ENCODE results near the gene LCOR.

The LCOR gene

DNA sequence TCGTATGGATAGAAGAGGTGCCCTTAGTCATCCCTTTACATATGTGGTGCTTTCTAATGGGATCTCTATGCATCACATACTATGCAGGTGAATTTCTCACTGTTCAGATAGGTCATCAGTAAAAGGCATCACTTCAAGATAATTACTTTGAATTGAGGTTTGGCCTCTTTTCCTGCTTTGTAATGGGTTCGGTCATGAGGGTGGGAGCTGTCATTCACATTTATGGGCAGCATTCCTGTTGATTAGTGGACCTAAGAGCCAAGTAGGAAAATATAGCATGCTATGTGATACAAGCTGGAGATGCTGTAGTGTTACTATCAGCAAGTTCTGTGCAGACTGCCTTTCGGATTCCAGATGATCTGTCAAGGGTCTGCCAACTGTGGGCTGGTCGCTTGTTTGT, 156.3 kb downstream of the LCOR start:
- DNase-seq, result no peak

DNA sequence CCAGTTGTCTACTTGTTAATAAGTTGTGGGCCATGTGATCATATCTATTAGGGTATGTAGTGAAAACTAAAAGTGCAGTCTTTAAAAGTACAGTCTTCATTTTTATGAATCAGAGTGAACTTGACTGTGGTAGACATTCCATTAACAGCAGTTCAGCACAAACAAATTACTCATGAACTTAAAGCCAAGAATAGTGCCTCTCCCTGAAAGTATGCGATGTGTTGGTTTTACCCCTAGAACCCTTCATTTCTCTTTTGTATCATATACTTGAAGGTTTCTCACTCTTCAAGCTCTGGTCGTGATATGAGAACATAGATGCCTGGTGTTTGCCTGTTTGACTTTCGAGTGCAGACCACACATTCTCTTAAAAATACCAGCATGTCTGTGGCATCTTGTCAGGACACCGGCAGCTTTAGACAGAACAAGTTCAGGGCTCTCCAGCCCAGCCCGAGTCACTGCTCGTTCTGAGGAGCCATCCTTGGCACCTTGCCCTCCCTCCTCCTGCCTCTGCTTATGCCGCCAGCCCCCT, 159.3 kb downstream of the LCOR start:
- DNase-seq, result peak; percentile 94

DNA sequence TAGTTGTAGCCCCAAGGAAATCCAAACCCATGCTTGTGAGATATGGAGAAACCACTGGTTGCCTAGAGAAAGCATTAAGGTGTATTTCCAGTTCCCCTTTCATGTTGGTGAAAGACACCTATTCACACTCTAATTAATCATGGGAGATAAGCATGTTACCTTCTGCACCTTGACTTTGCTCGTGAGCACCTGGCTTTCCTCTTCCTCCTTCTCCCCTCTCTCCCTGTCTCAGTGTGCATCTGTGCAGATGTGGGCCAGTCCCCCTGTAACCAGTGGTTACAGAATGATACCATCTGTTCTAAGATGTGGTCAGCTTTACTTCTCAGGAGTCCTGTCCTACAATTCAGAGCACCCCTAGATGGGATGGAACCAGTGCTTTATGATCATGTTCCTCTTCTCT, 160.6 kb downstream of the LCOR start:
- no peak for DNase-seq

DNA sequence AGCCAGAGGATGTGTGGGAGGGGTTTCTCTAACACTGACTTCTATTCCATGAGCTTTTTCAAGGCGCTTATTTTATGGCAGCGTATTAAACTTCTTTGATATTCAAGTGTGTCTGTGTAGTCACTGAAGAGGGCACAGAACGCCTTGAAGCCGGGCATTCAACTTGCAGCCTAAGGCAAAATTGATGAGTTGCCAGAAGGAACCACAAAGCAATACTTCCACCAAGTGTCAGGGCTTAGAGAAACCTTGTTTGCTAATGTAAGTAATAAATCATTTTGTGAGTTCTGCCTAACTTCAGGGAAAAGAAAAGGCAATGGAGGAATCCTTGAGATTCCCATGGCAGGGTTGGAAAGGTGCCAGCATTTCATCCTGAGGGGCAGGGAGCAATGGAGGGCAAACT, 163.8 kb downstream of the LCOR start:
- peak; percentile 51 for DNase-seq

DNA sequence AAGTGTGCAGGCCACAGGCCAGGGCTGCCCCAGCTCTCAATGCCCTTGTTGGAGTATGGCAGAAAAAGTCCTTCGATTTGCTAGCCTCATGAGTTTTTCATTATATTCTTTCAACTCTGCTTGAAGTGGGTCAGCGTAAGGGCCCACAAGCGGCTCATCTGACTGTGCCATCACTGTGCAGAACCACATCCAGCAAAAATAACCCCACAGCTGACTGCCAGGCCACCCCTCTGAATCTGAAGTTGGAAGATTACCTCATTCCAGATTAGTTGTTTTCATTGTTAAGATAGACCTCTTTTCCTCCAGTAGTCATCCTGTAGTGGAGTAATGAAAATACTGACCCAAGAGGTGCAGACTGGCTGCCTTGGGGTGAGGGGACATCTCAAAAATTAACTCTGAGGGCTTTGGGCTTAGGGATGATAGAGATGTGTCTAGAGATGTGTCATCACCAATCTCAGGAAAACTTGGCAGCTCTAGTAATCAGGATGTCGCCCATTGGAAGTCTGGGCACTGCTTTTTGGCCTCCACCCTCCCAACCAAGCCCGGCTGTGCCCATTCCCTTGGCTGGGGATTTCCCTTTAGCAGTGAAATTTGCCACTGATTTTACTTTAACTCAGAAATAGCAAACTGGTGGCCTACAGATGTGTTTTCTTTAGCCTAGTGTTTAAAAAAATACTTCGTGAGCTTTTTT, 164.3 kb downstream of the LCOR start:
- peak; percentile 21 for DNase-seq

DNA sequence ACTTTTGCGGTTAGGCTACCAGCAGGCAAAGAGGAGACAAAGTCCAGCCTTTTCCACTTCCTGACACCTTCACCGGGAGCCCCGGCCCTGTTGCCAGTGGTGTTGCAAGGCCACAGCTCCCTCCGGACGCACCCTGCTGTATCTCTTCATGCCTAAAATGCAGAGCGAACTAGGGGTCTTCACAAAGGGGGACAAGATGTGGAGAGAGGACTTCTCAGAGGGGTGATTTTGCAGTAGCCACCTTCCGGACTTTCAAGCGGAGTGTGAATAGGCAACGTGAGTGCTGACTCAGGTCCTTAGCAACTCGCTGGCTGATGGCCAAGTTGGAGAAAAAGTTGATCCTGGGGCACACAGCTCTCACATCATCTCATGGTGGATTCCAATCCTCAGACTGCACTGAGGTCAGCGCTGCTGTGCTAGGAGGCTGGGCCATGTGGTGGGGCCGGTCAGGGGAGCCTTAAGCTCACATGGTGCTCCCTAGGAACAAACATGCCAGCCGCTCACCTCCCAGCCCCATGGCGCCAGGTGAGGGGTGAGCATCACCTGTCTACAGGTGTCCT, 166.3 kb downstream of the LCOR start:
- DNase-seq, result peak; percentile 58

DNA sequence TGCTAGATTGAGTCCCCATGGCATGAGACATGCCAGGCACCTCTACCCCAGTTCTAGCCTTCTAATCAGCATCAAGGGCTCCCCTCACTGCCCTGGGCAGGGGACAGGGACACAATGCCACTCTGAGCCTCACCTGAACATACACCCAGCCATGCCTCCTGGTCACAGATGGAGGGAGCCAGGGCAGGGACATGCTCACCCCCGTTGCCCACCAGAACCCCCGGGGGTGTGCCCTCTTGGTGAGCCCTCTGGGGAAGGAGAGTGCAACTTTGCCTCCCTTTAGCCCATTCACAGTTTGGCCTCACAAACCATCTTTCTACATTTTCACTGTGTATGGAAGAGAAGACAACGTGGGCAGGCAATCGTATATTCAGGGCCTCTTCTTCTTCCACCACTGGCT, 167.2 kb downstream of the LCOR start:
- DNase-seq, result no peak

DNA sequence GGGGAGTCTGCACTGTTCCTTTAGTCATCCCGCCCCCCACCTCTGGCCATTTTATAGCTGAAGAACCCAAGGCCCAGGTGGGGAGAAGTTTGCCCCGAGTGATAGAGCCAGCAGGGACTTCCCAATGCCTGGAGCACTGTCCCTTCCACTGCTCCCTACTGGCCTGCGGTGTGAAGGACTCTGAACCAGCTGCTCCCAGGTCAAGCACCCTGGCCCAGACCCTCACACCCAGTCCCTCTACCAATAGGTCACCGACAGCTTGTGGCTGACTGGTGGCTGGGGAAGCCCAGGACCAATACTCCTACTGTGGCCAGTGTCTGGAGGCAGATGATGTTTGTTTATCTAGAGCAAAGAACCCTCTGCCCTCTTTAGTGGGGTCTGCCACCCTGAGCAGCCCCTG, 167.9 kb downstream of the LCOR start:
- no peak for DNase-seq

DNA sequence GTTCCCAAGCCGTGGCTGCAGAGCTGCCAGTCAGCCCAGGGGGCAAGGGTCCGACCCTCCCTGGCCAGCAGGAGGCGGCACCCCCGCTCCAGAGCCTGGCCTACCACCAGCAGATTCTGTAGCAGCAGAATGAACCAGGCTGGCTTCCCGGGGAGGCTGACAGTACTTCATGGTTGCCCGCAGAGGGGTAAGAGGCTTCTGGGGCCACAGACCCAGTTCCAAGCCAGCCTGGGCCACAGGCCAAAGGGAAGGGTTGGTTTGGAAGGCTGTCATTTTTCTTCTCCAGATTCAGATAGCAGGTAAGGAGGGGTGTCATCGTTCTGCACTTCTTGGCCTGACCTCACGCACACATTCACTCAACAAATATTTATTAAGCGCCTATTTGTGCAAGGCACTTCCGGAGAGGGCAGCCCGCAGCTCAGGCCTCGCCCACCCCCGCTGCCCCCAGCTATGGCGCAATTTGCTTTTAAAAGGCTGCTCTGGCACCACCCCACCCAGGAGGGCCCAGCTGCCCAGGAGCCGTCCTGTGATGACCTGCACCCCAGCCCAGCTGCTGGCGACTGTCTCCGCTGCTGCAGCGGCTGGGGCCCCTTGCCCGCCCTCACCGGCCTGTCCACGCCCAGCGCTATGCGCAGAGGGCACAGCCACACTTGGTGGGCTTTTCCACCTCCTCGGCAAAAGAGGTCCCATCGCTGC, 168.5 kb downstream of the LCOR start:
- DNase-seq, result no peak

DNA sequence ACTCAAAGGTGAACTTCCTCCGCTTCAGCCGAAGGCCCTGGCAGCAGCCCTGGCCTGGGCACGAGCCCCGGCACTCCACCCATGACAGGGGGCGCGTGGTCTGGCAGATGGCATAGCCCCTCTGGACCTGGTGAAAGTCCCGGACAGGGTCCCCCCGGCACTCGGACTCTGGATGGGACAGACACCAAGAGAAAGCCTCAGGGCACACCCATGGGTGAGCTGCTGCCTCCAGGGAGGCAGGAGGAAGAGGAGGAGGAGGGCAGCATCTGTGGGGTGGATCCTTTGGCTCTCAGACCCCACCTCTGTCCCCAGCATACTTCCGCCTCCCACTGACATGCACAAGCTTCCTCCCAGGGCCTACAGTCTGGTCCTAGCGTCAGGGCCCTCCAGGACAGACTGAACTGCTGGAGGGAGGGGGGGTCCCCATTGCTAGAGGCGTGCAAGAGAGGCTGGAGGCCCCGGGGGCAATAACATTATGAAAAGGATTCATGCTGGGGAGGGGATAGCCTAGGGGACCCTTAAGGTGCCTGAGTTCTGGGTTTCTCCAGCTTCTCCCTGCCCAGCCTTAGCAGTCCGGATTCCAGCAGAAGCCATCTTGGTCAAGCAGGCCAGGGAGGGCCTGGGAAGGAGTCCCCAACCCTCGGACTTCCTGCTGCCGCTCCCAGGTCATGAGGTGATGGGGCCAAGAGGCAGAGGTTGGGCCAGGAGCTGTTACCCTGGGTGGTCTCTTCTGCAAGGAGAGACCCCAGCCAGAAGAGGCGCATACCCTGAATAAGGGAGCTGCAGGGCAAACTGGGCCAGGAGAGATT, 169.3 kb downstream of the LCOR start:
- DNase-seq, result no peak

DNA sequence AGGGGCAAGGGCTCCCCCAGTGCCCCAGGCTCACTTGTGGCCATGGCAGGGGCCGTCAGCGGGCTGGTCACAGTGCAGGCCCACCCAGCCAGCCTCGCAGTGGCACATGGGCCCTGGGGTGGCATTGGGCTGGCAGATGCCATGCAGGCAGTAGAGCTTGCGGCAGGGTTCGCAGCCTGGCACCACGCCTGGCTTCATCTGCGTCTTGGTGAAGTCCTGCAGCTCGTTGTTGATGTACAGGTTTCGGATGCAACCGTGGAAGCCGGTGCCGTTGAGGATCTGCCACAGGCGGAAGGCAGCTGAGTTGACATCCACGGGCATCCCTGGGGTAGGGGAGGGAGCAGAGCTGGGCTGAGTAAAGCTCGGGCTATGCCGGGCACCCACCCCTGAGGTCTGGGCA, 170.6 kb downstream of the LCOR start:
- DNase-seq, result no peak

DNA sequence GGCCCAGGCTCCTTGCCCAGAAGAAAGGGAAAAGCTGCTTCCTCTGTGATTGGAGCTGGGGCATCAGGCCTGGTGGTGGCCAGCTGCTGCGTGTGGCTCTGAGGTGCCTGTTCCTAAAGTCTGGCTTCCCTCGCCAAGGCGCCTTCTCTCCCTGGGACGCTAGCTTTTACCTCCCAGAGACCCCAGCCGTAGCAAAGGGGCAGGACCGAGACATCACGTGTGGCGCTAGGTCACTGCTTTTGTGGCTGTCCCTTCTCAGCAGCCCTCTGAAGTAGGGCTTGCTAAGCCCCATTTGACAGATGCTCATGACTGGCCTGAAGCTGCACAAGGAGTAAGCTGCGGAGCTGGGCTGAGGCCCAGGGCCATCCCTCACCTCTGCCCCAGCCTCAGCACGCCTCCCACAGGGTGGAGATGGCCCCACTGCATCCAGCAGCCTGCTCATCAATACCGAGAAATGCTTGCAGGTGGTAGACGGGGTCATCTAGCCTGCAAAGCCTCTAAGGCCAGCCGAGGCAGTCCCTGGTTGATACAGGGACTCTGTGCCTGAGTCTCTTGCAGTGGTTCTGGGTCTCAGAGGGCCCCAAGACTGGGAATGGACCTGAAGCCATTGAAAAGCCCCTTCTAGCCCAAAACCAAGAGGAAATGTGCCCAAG, 171.2 kb downstream of the LCOR start:
- no peak for DNase-seq

DNA sequence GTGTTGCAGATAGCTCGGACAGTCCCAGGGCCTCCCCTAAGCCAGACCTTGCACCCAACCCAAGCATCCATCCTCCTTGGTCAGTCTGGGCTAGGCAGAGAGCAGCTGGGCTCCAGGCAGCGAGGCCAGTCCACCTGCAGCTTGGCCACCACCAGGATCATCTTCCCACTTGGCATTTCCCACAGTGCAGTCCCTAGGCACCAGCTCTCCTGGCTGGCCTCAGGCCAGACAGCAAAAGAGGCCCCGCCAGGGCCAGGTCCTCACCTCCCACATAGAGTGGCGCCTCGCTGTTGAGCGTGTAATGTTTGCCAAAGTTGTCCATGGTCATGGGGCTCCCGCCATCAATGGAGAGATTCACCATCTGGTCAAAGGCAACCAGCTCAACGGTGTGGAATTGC, 171.7 kb downstream of the LCOR start:
- no peak for DNase-seq

DNA sequence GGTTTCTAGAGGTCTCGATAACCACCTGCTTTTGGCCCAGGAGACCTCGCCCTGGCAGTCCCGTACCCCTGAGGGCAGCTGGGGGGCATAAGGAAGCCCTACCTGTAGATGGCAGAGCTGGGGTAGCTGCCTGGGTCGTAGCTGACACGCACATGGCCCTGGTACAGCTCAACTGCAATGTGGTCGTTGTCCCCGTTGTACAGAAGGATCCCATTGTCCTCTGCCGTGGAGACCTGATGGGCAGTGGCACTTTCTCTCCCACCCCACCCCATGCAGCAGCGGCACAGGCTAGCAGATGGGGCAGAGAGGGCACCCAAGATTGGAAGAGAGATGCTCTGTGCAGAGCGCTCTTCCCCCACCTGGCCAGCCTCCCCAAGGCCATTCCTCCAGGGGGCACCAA, 172.5 kb downstream of the LCOR start:
- DNase-seq, result no peak

DNA sequence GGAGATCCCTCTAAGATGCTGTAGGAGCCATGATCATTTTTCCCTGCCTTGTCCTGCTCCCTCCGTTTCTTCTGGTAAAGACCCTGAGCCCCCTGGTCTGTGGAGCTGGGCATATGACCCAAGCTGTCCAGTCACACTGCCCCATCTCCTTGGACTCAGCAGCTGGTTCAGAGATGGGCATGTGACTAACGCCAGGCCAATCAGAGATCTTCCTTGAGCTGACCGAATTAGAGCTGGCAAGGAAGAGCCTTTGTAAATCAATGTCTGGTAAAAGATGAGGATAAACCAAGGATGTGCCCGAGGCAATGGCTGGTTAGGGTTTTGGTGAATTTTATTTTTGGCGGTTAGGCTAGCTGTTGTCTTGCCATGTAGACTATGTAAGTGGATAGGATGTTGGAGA, 173.3 kb downstream of the LCOR start:
- DNase-seq, result no peak

DNA sequence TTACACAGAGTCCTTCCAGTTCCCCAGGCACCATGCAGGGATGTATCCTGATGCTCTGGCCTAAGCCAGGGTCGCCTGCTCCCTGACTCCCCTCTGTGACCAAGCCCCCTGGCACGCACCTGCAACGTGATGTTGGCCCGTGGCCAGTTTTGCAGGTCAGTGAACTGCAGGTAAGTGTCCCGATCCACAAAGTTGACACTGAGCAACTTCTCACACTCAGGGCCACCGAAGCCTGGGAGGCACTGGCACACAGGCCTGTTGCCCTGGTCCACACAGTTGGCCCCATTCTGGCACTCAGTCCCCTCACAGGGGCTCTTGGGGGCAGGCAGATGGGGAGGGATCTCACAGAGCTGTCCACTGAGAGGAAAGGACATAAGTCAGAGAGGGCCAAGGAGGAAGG, 174.3 kb downstream of the LCOR start:
- DNase-seq, result no peak

DNA sequence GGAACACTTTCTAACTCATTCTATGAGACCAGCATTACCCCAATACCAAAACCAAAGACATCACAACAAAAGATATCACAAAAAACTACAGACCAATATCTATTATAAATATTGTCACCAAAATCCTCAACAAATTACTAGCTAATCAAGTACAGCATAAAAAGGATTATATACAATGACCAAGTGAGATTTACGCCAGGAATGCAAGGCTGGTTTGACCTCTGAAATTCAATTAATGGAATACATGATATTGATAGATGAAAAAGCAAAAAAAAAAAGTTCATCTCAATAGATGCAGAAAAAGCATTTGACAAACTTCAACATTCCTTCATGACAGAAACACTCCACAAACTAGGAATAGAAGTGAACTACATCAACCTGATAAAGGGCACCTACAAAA, 175.3 kb downstream of the LCOR start:
- DNase-seq, result no peak

DNA sequence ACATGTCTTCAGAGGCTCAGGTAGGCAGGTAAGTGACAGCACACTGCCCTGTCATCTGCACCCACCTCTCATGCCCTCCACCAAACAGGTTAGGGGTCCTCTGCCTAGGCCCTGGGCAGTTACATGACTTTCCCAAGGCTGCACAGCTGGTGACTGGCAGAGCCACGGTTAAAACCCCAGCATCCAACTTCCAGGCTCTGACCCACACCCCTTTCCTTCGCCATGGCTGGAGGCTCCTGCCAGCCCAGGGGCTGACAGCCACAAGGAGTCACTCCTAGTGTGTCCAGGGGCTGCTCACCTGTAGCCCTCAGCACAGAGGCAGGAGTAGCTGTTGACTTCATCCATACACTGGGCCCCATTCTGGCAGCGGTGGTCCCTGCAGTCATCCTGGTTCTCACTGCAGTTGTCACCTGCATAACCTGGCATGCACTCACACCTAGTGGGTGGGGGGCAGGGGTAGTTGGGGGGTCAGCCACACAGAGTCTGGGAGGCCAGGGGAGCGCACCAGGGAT, 178.7 kb downstream of the LCOR start:
- no peak for DNase-seq

DNA sequence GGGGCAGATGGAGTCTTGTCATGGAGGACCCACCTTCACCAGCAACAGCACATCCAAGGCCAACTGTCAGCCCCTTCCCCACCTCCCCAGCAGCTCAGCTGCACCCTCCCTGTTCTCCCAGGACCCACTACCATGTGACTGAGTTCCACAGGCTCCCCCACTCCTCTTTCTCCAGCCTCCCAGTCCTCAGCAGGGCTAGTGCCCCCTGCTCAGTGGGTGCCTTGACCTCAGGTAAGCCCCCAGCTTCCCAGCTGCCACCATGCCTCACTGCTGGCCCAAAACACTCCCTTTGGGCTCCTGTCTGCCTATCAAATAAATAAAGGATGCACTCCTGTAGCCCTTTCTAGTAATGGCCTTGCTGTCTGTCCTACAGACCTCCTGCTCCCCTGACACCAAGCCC, 179.3 kb downstream of the LCOR start:
- DNase-seq, result no peak

DNA sequence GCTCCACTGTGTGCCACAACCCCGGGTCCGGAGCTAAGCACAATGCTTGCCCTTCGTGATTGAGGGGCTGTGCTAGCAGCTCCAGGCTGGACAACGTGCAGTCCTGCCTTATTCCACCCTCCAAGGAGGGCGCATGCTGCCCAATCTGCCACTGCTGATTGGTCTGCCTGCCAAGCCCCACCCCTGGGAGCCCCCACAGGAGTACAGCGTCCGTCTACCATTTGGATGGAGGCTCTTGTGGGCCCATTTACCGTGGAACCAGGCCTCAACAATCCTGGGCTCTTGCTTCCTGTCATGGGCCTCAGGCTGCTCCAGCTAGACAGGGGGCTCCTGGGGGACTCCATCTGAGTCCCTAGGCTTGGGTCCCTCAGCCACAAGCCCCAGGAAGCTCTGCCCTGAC, 180.4 kb downstream of the LCOR start:
- DNase-seq, result no peak

DNA sequence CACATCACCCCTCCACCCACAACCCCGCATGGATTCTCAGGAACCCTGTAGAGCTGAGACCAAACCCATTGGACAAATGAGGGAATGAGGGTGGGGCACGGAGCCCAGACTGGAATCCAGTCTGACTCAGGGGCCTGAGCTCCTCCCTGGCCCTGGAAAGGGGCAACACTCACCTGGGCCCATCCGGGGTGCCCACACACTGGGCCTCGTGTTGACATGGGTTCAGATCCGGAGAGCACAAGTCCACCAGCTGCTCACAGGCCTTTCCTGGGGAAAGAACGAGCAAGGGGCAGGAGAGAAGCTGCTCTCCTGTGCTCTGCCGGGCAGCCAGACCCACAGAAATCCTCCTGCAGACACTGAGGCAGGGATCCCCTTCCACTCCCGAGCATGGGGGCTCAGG, 181.5 kb downstream of the LCOR start:
- DNase-seq, result no peak

DNA sequence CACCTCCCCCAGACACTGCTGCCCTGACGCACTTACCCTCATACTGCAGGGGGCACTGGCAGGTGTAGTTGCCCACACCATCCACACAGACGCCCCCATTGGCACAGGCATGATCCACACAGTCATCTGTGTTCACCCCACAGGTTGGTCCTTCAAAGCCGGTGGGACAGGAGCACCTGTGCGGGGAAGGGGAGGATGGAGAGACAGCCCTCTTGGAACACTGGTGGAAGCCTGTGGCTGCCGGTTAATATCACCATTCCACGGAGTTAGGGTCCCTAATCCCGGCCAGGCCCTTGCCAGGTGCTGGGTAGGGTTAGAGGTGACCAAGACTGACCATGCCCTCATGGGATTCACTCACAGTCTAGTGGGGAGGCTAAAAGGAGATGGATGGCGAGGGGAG, 181.9 kb downstream of the LCOR start:
- no peak for DNase-seq

DNA sequence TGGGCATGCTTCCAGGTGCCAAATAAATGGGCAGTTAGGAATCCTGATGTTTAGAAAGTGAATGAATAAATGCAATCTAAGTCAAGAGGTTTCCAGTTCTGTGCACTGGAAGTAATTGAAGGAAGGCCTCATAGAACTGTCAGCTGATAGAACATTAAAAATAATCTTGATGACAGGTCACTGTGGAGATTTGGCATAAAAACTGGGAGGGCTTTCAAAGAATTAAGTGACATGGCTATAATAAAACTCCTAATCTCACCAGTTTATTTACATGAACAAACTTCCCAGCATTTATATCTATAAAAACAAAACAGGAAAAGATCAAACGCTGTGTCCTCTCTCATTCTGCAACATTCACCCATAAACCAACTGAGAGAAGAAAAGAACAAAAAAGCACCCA, 183.1 kb downstream of the LCOR start:
- no peak for DNase-seq
